H9 (cell line): Measurements from ENCODE around the gene NOVA2. TPM values are rescaled to one million over a fixed set of nuclear protein-coding genes. Genes with fewer than 3 reads are reported as not detected.

Source experiments
- DNase-seq: peaks from one replicate; pipeline ENCODE4 v3.0.0-alpha.2; 2017
- H2AFZ ChIP-seq: one replicate; pipeline ENCODE4 v1.6.1; 2013; ENCODE audit warnings: mild to moderate bottlenecking, low read length, control low read depth, moderate library complexity
- H2AK5ac ChIP-seq: 2 replicates; pipeline ENCODE4 v1.6.1; 2013; ENCODE audit warnings: low read length, control low read depth, mixed read lengths; ENCODE audit not compliant: insufficient read length
- H2BK120ac ChIP-seq: one replicate; pipeline ENCODE4 v1.6.1; 2013; ENCODE audit warnings: low read depth, mild to moderate bottlenecking, low read length, control low read depth, inconsistent platforms; ENCODE audit not compliant: poor library complexity, severe bottlenecking
- H2BK12ac ChIP-seq: 2 replicates; pipeline ENCODE4 v1.6.1; 2013; ENCODE audit warnings: low read length, control low read depth, mixed read lengths, low read depth; ENCODE audit not compliant: insufficient read length
- H2BK15ac ChIP-seq: 2 replicates; pipeline ENCODE4 v1.6.1; 2013; ENCODE audit warnings: low read depth, low read length, control low read depth
- H2BK20ac ChIP-seq: one replicate; pipeline ENCODE4 v1.6.1; 2013; ENCODE audit warnings: low read depth, mild to moderate bottlenecking, low read length, control low read depth, inconsistent platforms; ENCODE audit not compliant: poor library complexity, severe bottlenecking
- H2BK5ac ChIP-seq: 2 replicates; pipeline ENCODE4 v1.6.1; 2013; ENCODE audit warnings: low read length, control low read depth, mixed read lengths; ENCODE audit not compliant: insufficient read length
- H3K14ac ChIP-seq: 2 replicates; pipeline ENCODE4 v1.6.1; 2013; ENCODE audit warnings: low read length, control low read depth; ENCODE audit not compliant: insufficient read depth
- H3K18ac ChIP-seq: 2 replicates; pipeline ENCODE4 v1.6.1; 2013; ENCODE audit warnings: low read depth, mild to moderate bottlenecking, mixed read lengths, low read length, control low read depth; ENCODE audit not compliant: insufficient read length
- H3K23ac ChIP-seq: 2 replicates; pipeline ENCODE4 v1.6.1; 2013; ENCODE audit warnings: low read length, control low read depth, mixed read lengths, low read depth; ENCODE audit not compliant: insufficient read length
- H3K23me2 ChIP-seq: 2 replicates; pipeline ENCODE4 v1.6.1; 2013; ENCODE audit warnings: low read depth, mild to moderate bottlenecking, mixed read lengths, low read length, control low read depth; ENCODE audit not compliant: insufficient read length, poor library complexity, severe bottlenecking
- H3K27ac ChIP-seq: 2 replicates; pipeline ENCODE4 v1.5.1; 2013; ENCODE audit warnings: low read length, control low read depth, mixed read lengths, low read depth; ENCODE audit not compliant: insufficient read length
- H3K27me3 ChIP-seq: 2 replicates; pipeline ENCODE4 v1.6.1; 2013; ENCODE audit warnings: low read length, control low read depth, inconsistent platforms; ENCODE audit not compliant: insufficient read depth
- H3K4ac ChIP-seq: 2 replicates; pipeline ENCODE4 v1.6.1; 2013; ENCODE audit warnings: low read depth, mild to moderate bottlenecking, control low read depth, inconsistent platforms, low read length, moderate library complexity
- H3K4me1 ChIP-seq: 2 replicates; pipeline ENCODE4 v1.6.1; 2013; ENCODE audit warnings: low read length, control low read depth, inconsistent platforms; ENCODE audit not compliant: insufficient read depth
- H3K4me2 ChIP-seq: 2 replicates; pipeline ENCODE4 v1.6.1; 2013; ENCODE audit warnings: low read length, control low read depth, mixed read lengths; ENCODE audit not compliant: insufficient read length, insufficient read depth
- H3K56ac ChIP-seq: 2 replicates; pipeline ENCODE4 v1.6.1; 2013; ENCODE audit warnings: low read depth, mild to moderate bottlenecking, mixed read lengths, low read length, control low read depth; ENCODE audit not compliant: insufficient read length
- H3K79me1 ChIP-seq: 2 replicates; pipeline ENCODE4 v1.6.1; 2013; ENCODE audit warnings: low read depth, mild to moderate bottlenecking, moderate library complexity, low read length, control low read depth, inconsistent platforms; ENCODE audit not compliant: insufficient read depth, poor library complexity, severe bottlenecking
- H3K79me2 ChIP-seq: 2 replicates; pipeline ENCODE4 v1.6.1; 2013; ENCODE audit warnings: low read length, control low read depth, inconsistent platforms; ENCODE audit not compliant: insufficient read depth
- H3K9ac ChIP-seq: 2 replicates; pipeline ENCODE4 v1.6.1; 2013; ENCODE audit warnings: low read length, control low read depth, mixed read lengths; ENCODE audit not compliant: insufficient read length; ENCODE audit errors: extremely low read depth
- H3K9me3 ChIP-seq: one replicate; pipeline ENCODE4 v1.6.1; 2013; ENCODE audit warnings: low read depth, low read length, inconsistent platforms; ENCODE audit not compliant: control insufficient read depth
- H3T11ph ChIP-seq: one replicate; pipeline ENCODE4 v1.6.1; 2013; ENCODE audit warnings: mild to moderate bottlenecking, low read length, control low read depth, inconsistent platforms
- H4K20me1 ChIP-seq: one replicate; pipeline ENCODE4 v1.6.1; 2013; ENCODE audit not compliant: control insufficient read depth, insufficient read length, insufficient read depth
- H4K5ac ChIP-seq: 2 replicates; pipeline ENCODE4 v1.6.1; 2013; ENCODE audit warnings: low read depth, mild to moderate bottlenecking, mixed read lengths, low read length, control low read depth; ENCODE audit not compliant: insufficient read length
- H4K8ac ChIP-seq: replicated peaks from 2 replicates; pipeline ENCODE4 v1.6.1; 2013; ENCODE audit warnings: low read length, control low read depth, mixed read lengths, low read depth; ENCODE audit not compliant: insufficient read length
- H4K91ac ChIP-seq: 2 replicates; pipeline ENCODE4 v1.6.1; 2013; ENCODE audit warnings: low read depth, mild to moderate bottlenecking, moderate library complexity, mixed read lengths, low read length, control low read depth; ENCODE audit not compliant: insufficient read length
- H3K27ac Mint-ChIP-seq, 3 experiments: 2 replicates in 2 of 3; 3 replicates in 1 of 3; pipeline ENCODE4 v1.8.0; 2020 to 2021; ENCODE audit warnings: mixed read lengths in 3 of 3, mild to moderate bottlenecking in 1 of 3, moderate library complexity in 1 of 3
- H3K27me3 Mint-ChIP-seq: 2 replicates; pipeline ENCODE4 v1.8.0; 2021; ENCODE audit warnings: low read depth, mild to moderate bottlenecking, moderate library complexity, mixed read lengths
- H3K36me3 Mint-ChIP-seq, 3 experiments: 2 replicates in 2 of 3; 3 replicates in 1 of 3; pipeline ENCODE4 v1.8.0; 2020 to 2021; ENCODE audit warnings: low read depth in 3 of 3, mixed read lengths in 3 of 3; ENCODE audit not compliant: insufficient read depth in 1 of 3
- H3K4me1 Mint-ChIP-seq, 2 experiments: 2 replicates each; pipeline ENCODE4 v1.8.0; 2020; ENCODE audit warnings: mixed read lengths in 2 of 2
- H3K4me3 Mint-ChIP-seq, 2 experiments: 2 replicates in 1 of 2; 3 replicates in 1 of 2; pipeline ENCODE4 v1.8.0; 2020 to 2021; ENCODE audit warnings: mild to moderate bottlenecking in 2 of 2, mixed read lengths in 2 of 2, moderate library complexity in 1 of 2
- H3K9me3 Mint-ChIP-seq, 2 experiments: 2 replicates in 1 of 2; 3 replicates in 1 of 2; pipeline ENCODE4 v1.8.0; 2020; ENCODE audit warnings: mild to moderate bottlenecking in 2 of 2, mixed read lengths in 2 of 2, moderate library complexity in 1 of 2
- CTCF ChIP-seq: fragments of 200-600 bp; sonication (generic); conservative IDR thresholded peaks from 3 replicates; pipeline ENCODE4 v1.8.0; 2021; ENCODE audit warnings: antibody characterized with exemption, mild to moderate bottlenecking
- WGBS: extraction: QIAGEN DNeasy Blood & Tissue Kit; methylation state at CpG from one replicate; pipeline ENCODE4 v1.1.7; 2013; ENCODE audit warnings: missing lambda C conversion rate, low lambda C conversion rate, mixed read lengths; ENCODE audit not compliant: insufficient read length; ENCODE audit errors: extremely low coverage; 5-methylcytosine and 5-hydroxymethylcytosine counted together
- total RNA-seq: library from RNA; stranded (reverse); gene quantifications from 2 replicates; pipeline ENCODE4 v1.2.1, GENCODE V29; 2021

The NOVA2 gene
- total RNA-seq, 1 experiment from 2014 or later = 8.8 TPM

- Histone ChIP-seq H2BK12ac (no peak overlapping the region), H3K14ac (no peak overlapping the region), H4K8ac (no peak overlapping the region), H3K9ac (no peak overlapping the region), H3T11ph (no peak overlapping the region), H2AK5ac (no peak overlapping the region), H3K56ac (no peak overlapping the region), H2AFZ (no peak overlapping the region), H4K20me1 (no peaks in the 10 kb centered on the region), H4K91ac (no peak overlapping the region), H2BK15ac (no peak overlapping the region), H3K4me1 (no peaks in the 10 kb centered on the region), H3K23ac (no peak overlapping the region), H4K5ac (no peak overlapping the region), H2BK5ac (no peak overlapping the region), H3K27ac (no peak overlapping the region), H3K23me2 (peaks cover 3% of the 10 kb centered on the region), H3K79me2 (no peaks in the 10 kb centered on the region), H2BK20ac (no peak overlapping the region), H2BK120ac (no peak overlapping the region), H3K18ac (no peak overlapping the region), H3K4me2 (no peak overlapping the region), H3K27me3 (no peaks in the 10 kb centered on the region), H3K79me1 (no peaks in the 10 kb centered on the region), H3K9me3 (no peaks in the 10 kb centered on the region), H3K4ac (no peak overlapping the region)
- peaks cover 5% of the 10 kb centered on the region in 2 experiments for H3K4me1 Mint-ChIP-seq
- peaks cover 19% of the 10 kb centered on the region for H3K27me3 Mint-ChIP-seq
- H3K36me3 Mint-ChIP-seq = peaks cover 0 to 9% (median 5%) of the 10 kb centered on the region in 3 experiments; a peak in 2 of 7 replicates
- DNase-seq = no peak
- H3K4me3 Mint-ChIP-seq = no peak overlapping the region
- H3K9me3 Mint-ChIP-seq = no peaks in the 10 kb centered on the region
- H3K27ac Mint-ChIP-seq = no peak overlapping the region
- no peak for TF ChIP-seq CTCF
- no CpG with 5 or more reads among the region's 1 CpG for WGBS
Measured at GRCh38 chr19:45947926-45948325, 25.7 kb downstream of the NOVA2 start.
